GM18867 (cell line): ENCODE results near the gene HCFC2.
A peak's percentile ranks its signal among the peaks of the same experiment; 100 is the strongest.
"Not testable (repeated sequence)": the region's sequence is repeated elsewhere in the genome, so short reads cannot be mapped to it uniquely, and the experiment has no call there.

Source experiments
- ATAC-seq: cut with Tn5 transposase; IDR thresholded peaks from one replicate; pipeline ENCODE4 v1.9.1; 2021; ENCODE audit warnings: mild to moderate bottlenecking, moderate library complexity; ENCODE audit not compliant: unreplicated experiment

Gene HCFC2

DNA sequence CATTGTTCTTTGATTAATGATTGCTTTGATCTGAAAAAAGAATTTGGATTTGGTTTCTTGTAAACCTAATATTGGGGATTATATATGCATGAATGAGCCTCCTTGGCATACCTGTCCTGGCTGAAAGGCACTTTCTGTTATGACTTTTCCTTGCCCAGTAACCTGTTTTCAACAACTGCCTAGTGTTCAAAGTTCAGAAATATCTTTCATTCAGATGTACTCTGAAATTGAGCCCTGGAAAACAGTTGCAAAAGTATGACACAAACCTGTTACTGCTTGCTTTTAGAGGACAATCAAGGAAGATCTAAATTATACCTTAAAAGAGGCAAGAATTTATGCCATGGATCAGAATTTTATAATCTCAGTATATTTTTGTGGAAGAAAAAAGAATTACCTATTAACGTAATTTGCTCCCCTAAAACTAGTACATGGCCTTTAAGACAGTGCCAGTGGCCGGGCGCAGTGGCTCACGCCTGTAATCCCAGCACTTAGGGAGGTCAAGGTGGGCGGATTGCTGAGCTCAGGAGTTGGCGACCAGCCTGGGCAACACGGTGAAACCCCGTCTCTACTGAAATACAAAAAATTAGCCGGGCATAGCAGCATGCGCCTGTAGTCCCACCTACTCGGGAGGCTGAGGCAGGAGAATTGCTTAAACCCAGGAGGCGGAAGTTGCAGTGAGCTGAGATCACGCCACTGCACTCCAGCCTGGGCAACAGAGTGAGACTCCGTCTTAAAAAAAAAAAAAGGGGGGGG, 50.7 kb downstream of the HCFC2 start:
- ATAC-seq = not testable (repeated sequence)

DNA sequence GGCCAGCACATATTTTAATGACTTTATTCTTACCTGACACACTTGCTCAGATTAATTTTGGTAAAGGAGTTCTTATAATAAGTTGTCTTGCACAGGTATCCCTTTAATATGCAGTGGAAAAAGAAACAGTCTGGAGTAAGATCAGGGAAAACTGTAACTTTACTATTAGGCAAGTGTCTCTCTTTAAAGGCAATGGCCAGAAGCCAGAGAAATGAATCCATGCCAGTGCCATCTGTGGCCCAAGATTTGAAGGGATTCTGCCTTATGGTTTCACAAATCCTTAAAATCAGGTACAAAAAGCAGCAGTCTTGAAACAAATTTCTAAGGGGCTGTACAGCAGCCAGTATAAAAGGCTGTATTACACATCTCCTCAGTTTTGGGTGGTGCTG, 51.2 kb downstream of the HCFC2 start:
- ATAC-seq = no peak

DNA sequence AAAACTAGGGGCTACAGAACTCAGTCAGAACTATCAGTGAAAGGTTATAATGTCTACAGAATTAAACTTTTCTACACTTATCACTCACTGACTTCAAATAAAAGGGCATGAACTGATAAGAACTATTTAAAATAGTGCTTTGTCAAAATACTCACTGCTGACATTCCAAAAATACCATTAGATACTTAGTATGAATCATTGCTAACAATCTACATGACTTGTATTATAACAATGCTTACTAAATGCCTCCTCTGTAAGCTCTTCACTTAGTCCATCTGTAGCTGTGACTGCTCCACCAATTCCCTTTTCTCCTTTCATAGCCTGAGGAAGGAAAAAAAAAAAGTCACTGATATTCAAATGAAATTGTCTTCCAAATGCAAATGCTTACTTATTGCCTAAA, 56.7 kb downstream of the HCFC2 start:
- no peak for ATAC-seq

DNA sequence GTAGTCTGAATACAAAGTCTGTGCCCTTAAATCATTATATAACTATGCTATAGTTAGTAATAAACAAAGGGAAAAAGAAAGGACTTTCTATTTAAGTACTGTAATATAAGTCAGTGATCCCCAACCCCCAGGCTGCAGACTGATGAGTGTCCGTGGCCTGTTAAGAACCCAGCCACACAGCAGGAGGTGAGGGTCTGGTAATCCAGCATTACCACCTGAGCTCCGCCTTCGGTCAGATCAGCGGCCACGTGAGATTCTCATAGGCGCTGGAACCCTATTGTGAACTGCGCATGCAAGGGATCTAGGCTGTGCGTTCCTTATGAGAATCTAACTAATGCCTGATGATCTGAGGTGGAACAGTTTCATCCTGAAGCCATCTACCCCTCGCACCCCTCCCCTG, 58.0 kb downstream of the HCFC2 start:
- no peak for ATAC-seq

DNA sequence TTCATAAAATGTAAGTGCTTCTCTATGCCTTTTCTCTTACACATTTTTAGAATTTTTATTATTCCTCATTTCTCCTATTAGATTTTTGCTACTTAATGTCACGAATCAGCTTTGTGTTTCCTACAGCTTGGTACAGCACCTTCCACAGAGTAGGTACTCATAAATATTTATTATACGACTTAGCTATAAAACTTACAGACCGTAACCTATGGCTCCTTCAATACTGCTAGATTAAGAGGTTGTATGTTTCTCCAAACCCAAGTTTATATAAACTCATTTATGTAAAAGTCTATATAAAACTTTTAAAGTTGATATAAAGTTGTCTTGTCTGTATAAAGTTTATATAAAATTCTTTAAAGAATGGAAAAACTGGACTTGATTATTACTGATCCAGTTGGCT, 62.2 kb downstream of the HCFC2 start:
- ATAC-seq = no peak

DNA sequence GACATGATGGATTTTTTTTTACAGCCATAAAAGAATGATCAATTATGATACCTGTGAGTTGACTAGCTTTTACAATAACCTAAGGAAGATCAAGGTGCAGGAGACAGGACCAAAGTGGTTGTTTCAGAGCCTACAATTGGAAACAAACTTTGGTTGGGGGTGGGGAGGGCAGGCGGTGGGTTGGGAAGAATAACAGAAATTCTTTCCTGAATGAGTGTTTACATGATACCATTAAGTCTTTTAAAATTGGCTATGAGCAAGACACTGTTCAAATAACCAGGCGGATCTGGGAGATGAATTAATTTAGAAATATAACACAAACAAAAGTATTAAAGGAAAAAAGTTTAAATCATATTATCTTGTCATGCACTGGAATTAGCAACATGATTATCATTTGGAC, 66.4 kb downstream of the HCFC2 start:
- ATAC-seq = no peak

DNA sequence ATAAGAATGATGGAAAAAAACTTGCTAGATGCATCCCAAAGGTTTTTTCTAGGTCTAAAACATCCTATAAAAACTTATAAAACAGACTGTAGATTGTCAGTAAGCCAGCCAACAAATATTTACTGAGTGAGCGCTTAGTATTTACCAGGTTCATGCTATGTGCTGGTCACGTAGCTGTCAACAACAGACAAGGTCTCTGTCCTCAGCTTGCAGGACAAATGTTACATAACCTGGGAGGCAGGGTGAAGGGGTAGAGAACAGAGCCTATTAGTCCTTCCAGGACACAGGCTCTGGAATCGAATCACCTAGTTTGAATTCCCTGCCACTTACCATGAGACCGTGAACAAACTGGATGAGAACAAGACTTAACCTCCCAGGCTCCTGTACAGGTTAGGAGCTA, 67.3 kb downstream of the HCFC2 start:
- no peak for ATAC-seq

DNA sequence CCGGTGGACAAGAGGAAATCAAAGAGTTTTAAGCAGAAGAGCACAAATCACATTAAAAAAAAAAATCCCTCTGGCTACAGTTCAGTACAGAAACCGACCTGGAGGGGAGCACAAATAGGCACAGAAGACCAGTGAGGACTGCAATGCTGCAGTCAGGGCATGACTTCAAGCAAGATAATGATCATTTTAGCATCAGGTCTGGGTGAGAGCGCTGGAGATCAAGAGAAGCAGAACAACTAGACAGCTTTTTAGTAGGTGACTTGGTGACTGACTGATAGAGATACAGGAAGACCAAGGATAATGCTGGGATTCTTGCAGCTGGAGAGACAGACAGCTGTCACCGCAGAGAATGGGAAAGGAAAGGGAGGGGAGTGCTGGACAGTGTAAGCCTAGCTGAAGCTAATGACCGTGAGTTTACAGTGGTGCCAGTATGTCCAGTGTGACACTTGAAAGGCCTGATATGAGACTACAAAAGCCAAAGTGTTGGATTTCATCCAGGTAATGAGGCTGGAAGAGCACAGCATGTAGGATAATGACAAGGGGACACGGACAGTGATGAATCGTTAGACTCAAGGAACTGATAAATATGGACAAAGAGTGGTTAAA, 68.1 kb downstream of the HCFC2 start:
- ATAC-seq = no peak

DNA sequence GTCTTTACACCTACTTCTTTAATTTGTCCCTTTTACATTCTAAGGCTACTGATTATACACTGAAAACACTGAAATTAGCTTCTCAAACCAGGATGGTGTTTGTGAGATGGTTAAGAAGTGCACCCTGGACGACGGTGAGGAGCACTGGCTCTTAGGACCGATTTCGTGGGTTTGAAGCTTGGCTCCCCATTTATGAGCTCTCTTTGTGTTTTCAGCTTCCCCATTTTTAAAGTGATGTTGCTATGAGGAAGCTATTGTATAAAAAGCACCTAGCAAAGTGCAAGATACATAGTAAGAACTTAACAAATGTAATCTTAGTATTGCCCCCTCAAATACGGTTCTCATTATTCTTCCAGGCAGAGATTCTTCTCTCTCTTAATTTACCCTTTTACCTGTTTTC, 69.0 kb downstream of the HCFC2 start:
- ATAC-seq = no peak

DNA sequence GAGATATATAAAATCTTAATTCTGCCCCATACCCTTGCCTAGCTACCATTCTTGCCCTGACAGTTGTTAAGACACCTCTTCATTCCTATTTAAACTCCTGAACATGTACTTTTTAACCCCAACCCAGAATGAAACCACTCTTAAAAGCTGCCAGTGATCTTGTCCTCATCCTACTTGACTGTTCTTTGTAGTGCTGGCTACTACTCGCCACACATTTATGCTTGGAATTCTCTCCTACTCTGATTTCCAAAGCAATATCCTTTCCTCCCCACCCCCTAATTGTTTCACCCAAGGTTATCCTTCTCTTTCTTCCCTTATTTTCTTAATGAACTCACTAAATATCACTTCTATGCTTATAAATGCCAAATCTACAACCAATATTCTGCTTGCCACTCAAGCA, 69.5 kb downstream of the HCFC2 start:
- no peak for ATAC-seq

DNA sequence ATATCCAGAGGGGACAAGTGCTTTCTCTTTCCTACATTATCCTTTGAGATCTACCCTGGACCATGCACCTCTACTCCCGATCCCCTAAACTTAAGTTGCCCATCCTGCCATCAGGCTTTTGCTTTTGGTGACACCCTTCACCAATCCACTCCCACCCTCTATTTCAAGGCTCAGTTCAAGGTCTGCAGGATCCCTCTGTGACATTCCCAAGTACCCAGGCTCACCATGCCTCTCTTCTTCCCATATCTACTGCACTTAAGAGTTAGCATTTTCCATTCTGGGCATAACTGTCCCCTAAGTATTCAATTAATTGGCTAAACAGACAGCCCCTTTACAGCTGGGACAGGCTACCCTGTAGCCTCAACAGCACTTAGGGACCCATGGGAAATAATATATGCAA, 70.6 kb downstream of the HCFC2 start:
- ATAC-seq = no peak

DNA sequence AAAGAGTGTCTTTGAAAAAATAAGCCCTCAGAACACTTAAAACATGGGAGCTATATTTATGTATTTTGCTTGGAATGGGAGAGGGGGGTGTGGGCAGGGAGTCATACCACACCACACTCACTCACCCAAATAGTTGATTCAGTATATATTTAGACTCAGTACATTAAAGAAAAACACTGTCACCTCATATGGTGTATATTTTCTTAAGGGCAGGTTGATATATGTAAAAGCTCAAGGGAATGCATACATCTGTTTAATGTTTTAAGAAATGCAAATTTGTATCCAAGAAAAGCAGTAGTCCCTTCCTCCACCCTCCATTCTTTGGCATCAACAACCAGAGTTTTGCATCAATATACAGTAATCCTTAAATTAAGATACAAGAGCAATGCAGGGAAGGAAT, 72.2 kb downstream of the HCFC2 start:
- ATAC-seq = no peak

DNA sequence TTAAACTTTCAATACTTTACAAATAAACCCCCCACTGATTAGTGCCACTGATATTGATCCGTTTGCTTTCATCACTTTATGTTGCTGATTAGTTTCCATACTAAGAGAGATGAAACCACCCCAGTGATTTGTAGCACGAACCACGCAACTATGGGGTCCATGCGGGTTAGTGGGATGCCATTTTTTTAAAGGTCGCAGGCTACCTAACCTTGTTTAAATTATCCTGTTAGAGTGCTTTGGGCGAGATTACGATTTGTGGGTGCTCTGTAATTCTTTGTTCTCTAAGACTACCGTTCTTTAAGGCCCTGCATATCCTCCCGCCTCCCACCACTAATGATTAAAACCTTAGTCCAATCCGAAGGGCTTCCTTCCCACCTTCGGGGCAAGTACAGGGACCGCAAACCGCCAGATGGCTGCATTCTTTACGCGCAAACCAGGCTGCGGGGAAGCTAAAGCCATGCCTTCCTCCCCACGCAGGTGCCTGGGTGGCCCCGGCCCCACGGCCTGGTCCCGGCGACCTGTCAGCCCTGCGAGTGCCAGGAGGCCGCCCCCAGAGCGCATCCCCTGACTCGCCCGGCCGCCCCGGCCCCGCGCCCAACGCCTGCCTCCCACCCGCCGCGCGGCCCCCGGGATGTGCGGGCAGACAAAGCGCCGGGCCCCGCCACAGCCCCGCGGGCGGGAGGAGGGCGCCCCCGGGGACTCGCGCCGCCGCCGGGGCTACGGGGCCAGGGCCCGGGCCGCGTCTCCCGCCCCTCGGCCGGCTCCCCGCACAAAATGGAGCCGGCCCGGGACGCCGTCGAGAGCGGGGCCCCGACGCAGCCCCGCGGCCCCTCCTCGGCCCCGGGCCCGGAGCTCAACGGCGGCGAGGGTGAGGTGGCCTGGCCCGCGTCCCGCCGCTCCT, 72.9 kb downstream of the HCFC2 start:
- ATAC-seq = peak; percentile 30

DNA sequence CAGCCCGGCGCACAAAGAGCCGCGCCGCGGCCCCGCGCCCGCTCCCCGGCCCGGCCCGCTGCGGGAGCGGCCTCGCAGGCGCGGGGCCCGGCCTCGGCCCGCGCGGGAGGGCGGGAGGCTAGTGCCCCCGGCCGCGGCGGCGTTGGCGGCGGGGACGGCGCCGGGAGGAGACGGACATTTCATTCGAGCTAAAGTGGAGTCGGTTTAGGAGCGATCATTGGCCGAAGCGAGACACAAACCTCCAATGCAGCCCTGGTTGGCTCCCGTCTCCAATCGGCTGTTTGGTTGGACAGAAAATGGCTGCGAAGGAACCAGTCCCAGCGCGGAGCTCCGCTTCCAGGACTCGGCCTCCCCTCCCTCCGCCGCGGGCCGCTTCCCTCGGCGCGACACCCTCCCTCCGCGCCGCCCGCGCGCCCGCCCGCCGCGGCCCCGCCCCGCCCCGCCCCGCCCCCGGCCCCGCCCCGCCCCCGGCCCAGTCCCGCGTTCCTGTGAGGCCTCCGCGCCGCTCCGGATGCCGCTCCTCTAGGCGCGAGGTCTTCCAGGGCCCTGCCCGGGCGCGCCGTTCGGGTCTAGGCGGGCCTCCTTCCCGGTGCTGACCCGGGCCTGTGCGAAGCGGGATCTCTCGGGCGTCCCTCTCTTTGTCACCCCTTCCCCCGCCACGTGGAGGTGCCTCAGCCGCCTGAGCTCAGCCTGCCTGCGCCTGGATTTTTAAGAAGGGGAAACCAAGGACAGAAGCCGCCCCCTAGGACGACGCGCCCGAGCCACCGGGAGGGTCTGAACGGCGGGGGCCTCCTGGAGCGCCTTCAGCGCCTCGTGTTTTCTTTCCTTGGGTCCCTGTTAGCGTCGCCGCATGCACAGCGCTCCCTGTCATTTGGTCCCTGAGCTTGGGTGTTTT, 73.8 kb downstream of the HCFC2 start, which contains the start of gene NFYB:
Gene NFYB (minus strand): TSS at position 309 of the 895 bp plus-strand sequence. CDS start 2,757 bp downstream, outside the sequence.
- peak; percentile 92 for ATAC-seq

DNA sequence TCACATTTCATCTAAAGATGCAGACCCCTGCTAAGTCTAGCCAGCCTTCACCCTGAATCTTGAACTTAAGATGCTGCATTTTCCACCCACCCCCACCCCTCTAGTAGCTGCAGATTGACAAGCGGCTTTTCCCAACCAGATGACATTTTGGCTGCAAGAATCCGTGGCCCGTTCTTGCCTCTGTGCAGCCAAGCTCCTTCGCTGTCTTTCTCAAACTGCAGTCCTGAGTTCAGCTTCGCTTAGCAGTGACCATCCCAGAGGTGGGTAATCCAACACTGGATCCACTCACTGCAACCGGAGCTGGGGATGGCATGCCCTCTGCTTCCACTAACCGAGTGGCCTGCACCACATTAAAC, 74.4 kb downstream of the HCFC2 start:
- ATAC-seq = no peak

DNA sequence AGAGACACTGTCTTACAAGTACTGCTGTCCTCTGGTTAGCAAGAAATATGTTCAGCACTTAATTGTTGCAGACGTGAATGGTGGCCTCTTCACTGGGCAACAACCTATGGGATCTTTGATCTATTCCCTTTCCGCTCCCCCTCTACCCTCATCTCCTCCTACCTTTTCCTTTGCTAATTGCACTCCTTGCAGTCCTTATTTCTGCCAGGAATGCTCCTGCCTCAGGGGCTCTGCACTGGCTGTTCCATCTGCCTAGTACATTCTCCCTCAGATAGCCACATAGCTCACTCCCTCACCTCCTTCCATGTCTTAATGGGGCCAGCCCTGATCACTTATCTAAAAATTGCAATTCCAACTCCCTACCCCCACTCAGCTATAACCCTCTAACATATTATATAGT, 78.2 kb downstream of the HCFC2 start:
- no peak for ATAC-seq

DNA sequence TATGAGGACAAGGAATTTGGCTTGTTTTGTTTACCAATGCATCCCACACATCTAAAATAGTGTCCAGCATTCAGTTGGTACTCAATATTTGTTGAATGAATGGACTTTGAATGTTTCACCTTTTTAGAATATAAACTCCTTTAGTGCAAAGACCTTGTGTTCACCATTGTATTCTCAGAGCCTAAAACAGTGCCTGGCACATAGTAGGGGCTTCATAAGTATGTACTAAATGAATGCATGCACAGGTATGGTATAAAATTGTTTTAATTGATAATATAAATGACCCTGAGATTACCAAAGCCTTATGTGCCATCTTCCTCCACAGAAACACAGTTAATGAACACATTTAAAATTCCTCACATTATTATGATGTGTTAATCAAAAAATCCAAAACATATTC, 78.7 kb downstream of the HCFC2 start:
- ATAC-seq = no peak

DNA sequence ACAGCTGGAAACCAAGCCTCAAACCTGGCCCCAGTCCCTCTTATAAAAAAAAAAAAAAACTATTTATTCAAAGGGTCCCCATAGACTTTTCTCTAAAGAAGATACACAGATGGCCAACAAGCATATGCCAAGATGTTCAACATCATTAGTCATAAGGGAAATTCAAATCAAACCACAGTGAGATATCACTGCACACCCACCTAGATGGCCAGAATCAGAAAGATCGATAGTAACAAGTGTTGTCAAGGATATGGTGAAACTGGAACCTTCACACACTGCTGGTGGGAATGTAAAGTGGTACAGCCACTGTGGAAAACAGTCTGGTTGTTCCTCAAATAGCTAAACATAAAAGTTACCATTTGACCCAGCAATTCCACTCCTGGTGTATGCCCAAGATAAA, 79.6 kb downstream of the HCFC2 start:
- ATAC-seq = no peak

DNA sequence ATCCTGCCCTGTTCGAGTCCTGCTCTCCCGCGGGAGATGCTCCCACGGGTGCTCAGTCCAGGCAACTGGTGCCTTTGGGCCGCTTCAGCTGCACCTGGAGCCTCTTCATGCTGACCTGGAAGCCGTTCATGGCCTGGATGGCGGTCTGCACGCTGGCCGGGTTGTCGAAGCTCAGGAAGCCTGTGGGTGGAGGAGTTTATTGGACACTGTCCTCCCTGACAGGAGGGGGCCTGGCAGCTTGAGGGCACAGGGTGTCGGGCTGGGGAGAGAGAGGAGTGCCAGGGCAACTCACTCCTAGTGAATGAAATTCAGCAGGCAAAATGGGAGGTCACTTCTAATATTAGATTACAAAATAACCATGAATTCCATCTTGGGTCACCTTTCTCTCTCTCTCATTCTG, 83.0 kb downstream of the HCFC2 start:
- ATAC-seq = no peak

DNA sequence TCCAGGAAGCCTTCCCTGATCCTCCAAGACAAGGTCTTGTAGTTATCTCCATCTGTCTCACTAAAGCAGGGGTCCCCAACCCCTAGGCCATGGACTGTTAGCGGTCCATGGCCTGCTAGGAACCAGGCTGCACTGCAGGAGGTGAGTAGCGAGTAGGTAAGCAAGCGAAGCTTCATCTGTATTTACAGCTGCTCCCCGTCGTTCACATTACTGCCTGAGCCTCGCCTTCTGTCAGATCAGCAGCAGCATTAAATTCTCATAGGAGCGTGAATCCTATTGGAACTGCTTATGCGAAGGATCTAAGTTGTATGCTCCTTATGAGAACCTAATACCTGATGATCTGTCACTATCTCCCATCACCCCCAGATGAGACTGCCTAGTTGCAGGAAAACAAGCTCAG, 86.1 kb downstream of the HCFC2 start:
- ATAC-seq = no peak

DNA sequence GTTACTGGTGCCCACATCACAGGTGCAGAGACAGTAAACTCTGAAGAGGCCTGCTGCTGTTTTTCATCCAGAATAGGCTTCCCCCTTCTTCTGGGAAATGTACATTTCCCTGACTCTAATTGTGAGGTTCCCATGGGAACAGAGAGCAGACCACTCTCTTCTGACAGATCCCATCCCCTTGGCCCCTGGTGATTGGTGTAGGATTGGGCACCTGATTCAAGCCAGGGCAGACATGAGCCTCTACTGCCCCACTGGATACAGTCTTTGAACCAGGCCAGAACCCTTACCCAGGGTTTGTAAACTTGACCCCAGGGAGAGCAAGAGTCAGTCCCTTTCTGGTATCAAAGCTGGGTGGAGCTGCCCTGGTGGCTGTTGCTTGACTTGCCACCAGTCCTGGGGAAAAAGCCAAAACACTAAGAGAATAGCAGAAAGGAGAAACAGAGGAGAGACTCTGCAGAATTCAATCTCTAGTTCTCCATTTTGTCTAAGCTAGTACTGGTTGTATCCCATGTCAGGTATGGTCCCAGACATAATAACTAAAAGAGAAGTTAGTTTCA, 88.4 kb downstream of the HCFC2 start:
- no peak for ATAC-seq
